Body of pancreas (tissue), 4 donors: ENCODE data around the gene DAPK1.

ENCODE experiments used
- CTCF ChIP-seq, 7 experiments: fragments of 450-650 bp in 4 of 7; fragments of 200-600 bp in 3 of 7; sonication (generic) in 3 of 7; IDR thresholded peaks; one replicate each; pipeline ENCODE4 v1.5.1; 2016 to 2019; ENCODE audit warnings: antibody characterized with exemption in 7 of 7
- POLR2A ChIP-seq, 3 donors: fragments of 450-650 bp; IDR thresholded peaks; one replicate each; pipeline ENCODE4 v1.6.1; 2016; ENCODE audit warnings: antibody characterized with exemption in 3 of 3, mild to moderate bottlenecking in 2 of 3

GRCh38 chr9:87535817-87536539 is 38.3 kb downstream of the DAPK1 start:
- TF ChIP-seq CTCF (IDR thresholded peaks at IDR 0.05), result no peak
- TF ChIP-seq POLR2A (IDR thresholded peaks at IDR 0.05), result no peak
